PC-9 (cell line): ENCODE data around the gene FAT1. TPM values are rescaled to one million over a fixed set of nuclear protein-coding genes. Genes with fewer than 3 reads are reported as not detected.

ENCODE experiments used
- BruUV-seq: library from RNA; stranded (reverse); fragments of 400-500 nt; replicated peaks from 2 replicates; lab custom pipeline; 2021; lab: Mats Ljungman, UMichigan
- CTCF ChIA-PET: fragments of 300-600 bp; sonication (Branson Sonifier 250); formaldehyde crosslinking; loops from one replicate; lab custom pipeline; 2022; ENCODE audit warnings: antibody characterized with exemption; lab: Charles Lee
- POLR2A ChIA-PET: fragments of 300-600 bp; sonication (Branson Sonifier 250); formaldehyde crosslinking; loops from one replicate; lab custom pipeline; 2022; ENCODE audit warnings: antibody characterized with exemption; ENCODE audit not compliant: unreplicated experiment; lab: Charles Lee
- DNase-seq, 2 experiments: peaks; one replicate each; pipeline versions ENCODE4 v3.0.0 to v3.0.0-alpha.2; 2015 to 2022; ENCODE audit warnings: mixed read lengths in 1 of 2
- H2AFZ ChIP-seq: fragments of 200-600 bp; sonication (generic); 2 replicates; pipeline ENCODE4 v1.8.1; 2017; ENCODE audit warnings: antibody characterized with exemption
- H3F3A ChIP-seq: fragments of 200-600 bp; sonication (generic); 2 replicates; pipeline ENCODE4 v1.8.1; 2017; ENCODE audit warnings: antibody characterized with exemption, mild to moderate bottlenecking, low read depth; ENCODE audit not compliant: insufficient read depth
- H3K27ac ChIP-seq: fragments of 200-600 bp; sonication (generic); 2 replicates; pipeline ENCODE4 v1.6.1; 2016; ENCODE audit warnings: mixed run types
- H3K27me3 ChIP-seq: fragments of 200-600 bp; sonication (generic); 2 replicates; pipeline ENCODE4 v1.6.1; 2016; ENCODE audit warnings: low read depth, mixed run types; ENCODE audit not compliant: insufficient read depth
- H3K36me3 ChIP-seq: fragments of 200-600 bp; sonication (generic); 2 replicates; pipeline ENCODE4 v1.6.1; 2016; ENCODE audit warnings: low read depth, mixed run types
- H3K4me1 ChIP-seq: fragments of 200-600 bp; sonication (generic); replicated peaks from 2 replicates; pipeline ENCODE4 v1.6.1; 2016; ENCODE audit warnings: mixed run types; ENCODE audit not compliant: insufficient read depth
- H3K4me2 ChIP-seq: fragments of 200-600 bp; sonication (generic); 2 replicates; pipeline ENCODE4 v1.6.1; 2017; ENCODE audit warnings: mixed run types
- H3K4me3 ChIP-seq: fragments of 200-600 bp; sonication (generic); 2 replicates; pipeline ENCODE4 v1.6.1; 2016; ENCODE audit warnings: mixed run types
- H3K79me2 ChIP-seq: fragments of 200-600 bp; sonication (generic); 2 replicates; pipeline ENCODE4 v1.6.1; 2017; ENCODE audit warnings: low read depth, mixed run types
- H3K9me2 ChIP-seq: fragments of 200-600 bp; sonication (generic); 2 replicates; pipeline ENCODE4 v1.8.1; 2017; ENCODE audit warnings: mild to moderate bottlenecking; ENCODE audit not compliant: insufficient read depth
- H3K9me3 ChIP-seq: fragments of 200-600 bp; sonication (generic); 2 replicates; pipeline ENCODE4 v1.8.1; 2016; ENCODE audit warnings: low read depth; ENCODE audit not compliant: insufficient read depth
- H4K20me1 ChIP-seq: fragments of 200-600 bp; sonication (generic); 2 replicates; pipeline ENCODE4 v1.8.1; 2017; ENCODE audit not compliant: insufficient read depth
- CTCF ChIP-seq: fragments of 200-600 bp; sonication (generic); conservative IDR thresholded peaks from 2 replicates; pipeline ENCODE4 v1.6.1; 2017; ENCODE audit warnings: mixed run types, antibody characterized with exemption, mild to moderate bottlenecking, moderate library complexity
- EZH2 ChIP-seq: fragments of 200-600 bp; sonication (generic); IDR thresholded peaks from 2 replicates; pipeline ENCODE4 v1.8.0; 2017; ENCODE audit warnings: antibody characterized with exemption, low read depth
- intact Hi-C: fragments of 100-400 bp; cut with micrococcal nuclease; formaldehyde crosslinking; loops from one replicate; pipeline ENCODE4 v1.10.0; 2022; ENCODE audit not compliant: unreplicated experiment
- total RNA-seq: library from RNA; stranded (reverse); gene quantifications from 2 replicates; pipeline ENCODE4 v1.2.3, GENCODE V29; 2021

Gene FAT1
- total RNA-seq, 1 experiment from 2014 or later = 73.2 TPM

GRCh38 chr4:186701788-186702187, 21.9 kb downstream of the FAT1 start:
- H3K27ac ChIP-seq = no peak overlapping the region

GRCh38 chr4:186701273-186701672, 22.4 kb downstream of the FAT1 start:
- Histone ChIP-seq H3K9me3 (no peaks in the 10 kb centered on the region), H3K4me1 (no peaks in the 10 kb centered on the region), H3K4me2 (no peak overlapping the region), H3F3A (no peaks in the 10 kb centered on the region), H4K20me1 (no peaks in the 10 kb centered on the region), H3K9me2 (no peaks in the 10 kb centered on the region), H3K79me2 (0 out of 2 replicates have a peak, but pooled peaks cover 20% of the 10 kb centered on the region), H3K27me3 (no peaks in the 10 kb centered on the region), H2AFZ (no peak overlapping the region), H3K4me3 (no peak overlapping the region), H3K36me3 (no peaks in the 10 kb centered on the region), H3K27ac (no peak overlapping the region)
- intact Hi-C loops = no loop called here
- POLR2A ChIA-PET = no interaction called here
- no TSS peak for BruUV-seq
- no peak for TF ChIP-seq CTCF
- no peak for TF ChIP-seq EZH2
- CTCF ChIA-PET = no interaction called here
- no peak for DNase-seq

More at GRCh38 chr4:186701788-186702187, 21.9 kb downstream of the FAT1 start:
- DNase-seq = no peak
- ChIA-PET POLR2A (no interaction called here), CTCF (no interaction called here)
- H2AFZ ChIP-seq = no peak overlapping the region
- H3K4me2 ChIP-seq = no peak overlapping the region
- 0 out of 2 replicates have a peak, but pooled peaks cover 20% of the 10 kb centered on the region for H3K79me2 ChIP-seq
- no peaks in the 10 kb centered on the region for H4K20me1 ChIP-seq
- no peaks in the 10 kb centered on the region for H3F3A ChIP-seq
- TF ChIP-seq CTCF (no peak), EZH2 (no peak)
- intact Hi-C loops = no loop called here
- no peaks in the 10 kb centered on the region for H3K27me3 ChIP-seq
- H3K9me2 ChIP-seq = no peaks in the 10 kb centered on the region
- H3K4me1 ChIP-seq = no peaks in the 10 kb centered on the region
- H3K36me3 ChIP-seq = no peaks in the 10 kb centered on the region
- BruUV-seq = no TSS peak
- H3K9me3 ChIP-seq = no peaks in the 10 kb centered on the region
- no peak overlapping the region for H3K4me3 ChIP-seq

- Histone ChIP-seq H3K27ac (no peak overlapping the region), H3K4me1 (no peaks in the 10 kb centered on the region), H3K36me3 (no peaks in the 10 kb centered on the region), H3K4me2 (no peak overlapping the region), H3K9me3 (no peaks in the 10 kb centered on the region), H3K79me2 (0 out of 2 replicates have a peak, but pooled peaks cover 20% of the 10 kb centered on the region), H3K4me3 (no peak overlapping the region), H2AFZ (no peak overlapping the region), H4K20me1 (no peaks in the 10 kb centered on the region), H3K9me2 (no peaks in the 10 kb centered on the region), H3K27me3 (no peaks in the 10 kb centered on the region), H3F3A (no peaks in the 10 kb centered on the region)
- DNase-seq = no peak
- ChIA-PET CTCF (no interaction called here), POLR2A (no interaction called here)
- TF ChIP-seq EZH2 (no peak), CTCF (no peak)
- BruUV-seq = no TSS peak
- intact Hi-C loops = no loop called here
These were observed 22.9 kb downstream of the FAT1 start for GRCh38 chr4:186700746-186701145.
